ENCODE results near the gene RAB8A.

Gene RAB8A

GRCh38 chr19:16180611-16181010, 68.9 kb downstream of the RAB8A start:
- no peak for DNase-seq (ENCODE audit: low spot score)

Measured in NAMALWA (cell line).